Hair follicular keratinocyte (primary cell): ENCODE measurements around the gene NAV1. TPM values are rescaled to one million over a fixed set of nuclear protein-coding genes. Genes with fewer than 3 reads are reported as not detected.

ENCODE experiments used
- total RNA-seq: library from RNA; depleted of rRNA; stranded (reverse); fragments of >200 nt; gene quantifications from 2 replicates; pipeline ENCODE4 v1.2.3, GENCODE V29; 2015

Gene NAV1, protein sequence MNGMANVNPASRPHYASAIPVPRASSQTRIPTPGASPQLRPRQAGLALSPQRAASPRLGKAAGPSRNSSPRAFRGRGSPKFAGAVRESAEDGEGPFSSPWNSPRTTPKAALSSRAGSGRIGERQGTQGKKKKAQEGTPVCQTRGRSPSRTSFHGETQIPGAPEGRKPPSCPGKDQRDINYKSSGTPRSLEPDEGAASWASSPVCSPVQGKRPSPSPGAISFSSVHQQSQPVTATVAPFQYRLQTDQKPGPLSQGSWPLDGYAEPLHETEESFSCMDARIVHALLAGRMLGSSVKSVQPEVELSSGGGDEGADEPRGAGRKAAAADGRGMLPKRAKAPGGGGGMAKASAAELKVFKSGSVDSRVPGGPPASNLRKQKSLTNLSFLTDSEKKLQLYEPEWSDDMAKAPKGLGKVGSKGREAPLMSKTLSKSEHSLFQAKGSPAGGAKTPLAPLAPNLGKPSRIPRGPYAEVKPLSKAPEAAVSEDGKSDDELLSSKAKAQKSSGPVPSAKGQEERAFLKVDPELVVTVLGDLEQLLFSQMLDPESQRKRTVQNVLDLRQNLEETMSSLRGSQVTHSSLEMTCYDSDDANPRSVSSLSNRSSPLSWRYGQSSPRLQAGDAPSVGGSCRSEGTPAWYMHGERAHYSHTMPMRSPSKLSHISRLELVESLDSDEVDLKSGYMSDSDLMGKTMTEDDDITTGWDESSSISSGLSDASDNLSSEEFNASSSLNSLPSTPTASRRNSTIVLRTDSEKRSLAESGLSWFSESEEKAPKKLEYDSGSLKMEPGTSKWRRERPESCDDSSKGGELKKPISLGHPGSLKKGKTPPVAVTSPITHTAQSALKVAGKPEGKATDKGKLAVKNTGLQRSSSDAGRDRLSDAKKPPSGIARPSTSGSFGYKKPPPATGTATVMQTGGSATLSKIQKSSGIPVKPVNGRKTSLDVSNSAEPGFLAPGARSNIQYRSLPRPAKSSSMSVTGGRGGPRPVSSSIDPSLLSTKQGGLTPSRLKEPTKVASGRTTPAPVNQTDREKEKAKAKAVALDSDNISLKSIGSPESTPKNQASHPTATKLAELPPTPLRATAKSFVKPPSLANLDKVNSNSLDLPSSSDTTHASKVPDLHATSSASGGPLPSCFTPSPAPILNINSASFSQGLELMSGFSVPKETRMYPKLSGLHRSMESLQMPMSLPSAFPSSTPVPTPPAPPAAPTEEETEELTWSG (N-terminal part only)
- 33.0 and 40.2 TPM in 2 replicates for total RNA-seq

DNA sequence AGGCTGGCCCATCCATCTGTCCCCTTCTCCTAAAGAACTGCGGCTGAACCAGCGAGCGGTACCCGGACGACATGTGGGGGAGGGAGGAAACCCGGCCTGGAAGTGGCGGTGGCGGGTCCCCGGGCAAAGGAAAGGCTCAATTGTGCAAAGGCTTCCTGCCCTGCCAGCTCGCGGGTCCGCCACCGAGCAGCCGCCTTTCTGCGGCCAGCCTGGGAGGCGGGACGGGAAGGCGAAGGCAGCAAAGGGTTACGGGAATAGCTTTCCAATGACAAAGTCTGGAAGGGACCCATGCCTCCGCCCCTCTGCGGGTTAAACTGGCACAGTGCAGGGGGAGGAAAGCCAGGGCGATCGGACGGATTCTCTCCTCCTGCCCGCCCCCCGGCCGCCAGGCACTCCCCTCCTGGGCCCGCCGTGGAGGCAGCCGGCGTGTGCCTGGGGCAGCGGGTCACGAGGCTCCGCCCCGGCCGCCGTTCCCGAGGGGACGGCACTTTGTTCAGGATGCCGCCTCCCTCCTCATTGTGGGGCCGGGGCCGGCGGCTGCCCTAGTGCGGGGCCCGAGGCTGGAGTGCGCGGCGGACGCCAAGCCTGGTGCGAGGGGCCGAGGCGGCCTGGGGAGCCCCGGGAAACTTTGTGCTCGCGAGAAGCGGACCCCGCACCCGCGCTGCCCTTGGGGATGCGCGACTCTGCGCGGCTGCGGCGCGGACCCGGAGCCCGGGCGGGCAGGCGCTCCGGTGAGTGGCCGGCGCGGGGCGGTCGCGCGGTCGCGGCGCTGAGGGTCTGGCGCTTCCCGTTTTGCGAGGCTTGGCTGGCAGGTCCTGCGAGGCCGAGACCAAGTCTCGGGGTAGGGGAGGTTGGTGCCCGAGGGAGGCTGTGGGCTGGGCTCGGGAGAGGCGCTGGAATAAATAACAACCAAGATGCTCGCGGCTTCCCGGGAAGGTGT lies at the start of gene NAV1:
Gene NAV1 (plus strand): TSS at position 516 of the 940 bp plus-strand sequence. CDS start 83,758 bp downstream, outside the sequence.

DNA sequence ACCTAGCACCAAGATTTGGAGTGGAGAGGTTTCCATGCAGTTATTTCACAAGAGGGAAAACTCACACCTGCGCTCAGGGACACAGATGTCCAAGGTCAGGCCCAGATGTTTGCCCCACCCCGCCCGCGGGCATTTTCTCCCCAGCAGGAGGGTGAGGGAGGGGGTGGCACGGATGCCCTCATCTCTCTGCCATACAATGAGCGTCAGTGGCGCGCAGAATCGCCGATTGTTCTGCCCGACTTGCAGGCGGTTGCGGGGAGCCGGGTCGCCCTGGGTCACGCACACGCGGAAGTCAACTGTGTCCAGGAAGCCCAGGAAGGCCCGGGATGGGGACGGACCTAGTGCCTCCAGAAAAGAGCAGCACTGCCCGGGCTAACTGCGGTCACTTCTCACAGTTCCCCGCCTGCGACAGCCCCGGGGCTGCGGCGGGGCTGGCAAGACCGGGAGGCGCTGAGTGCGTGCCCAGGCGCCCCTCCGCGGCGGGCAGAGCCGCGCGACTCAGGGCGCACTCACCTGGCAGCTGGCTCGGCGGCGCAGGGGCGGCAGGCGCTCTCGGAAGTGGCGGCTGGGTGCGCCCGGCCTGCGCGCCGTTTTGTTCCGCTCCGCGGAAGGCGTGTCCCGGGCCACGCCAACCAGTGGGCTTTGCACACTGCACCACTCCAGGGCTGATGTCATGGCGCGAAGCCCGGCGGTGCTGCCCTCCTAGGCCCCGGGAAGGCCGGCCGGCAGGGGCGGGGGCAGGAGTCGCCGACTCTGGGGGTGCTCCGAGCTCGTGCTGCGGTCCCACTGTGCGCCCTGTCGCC lies 32.2 kb upstream of the NAV1 start, which contains the start of gene CSRP1:
Gene CSRP1 (minus strand): TSS at position 567 of the 803 bp plus-strand sequence. CDS start 10,820 bp downstream, outside the sequence.

Other genes with a start within 250 kb of the NAV1 start
- not detected in 2 replicates for gene TNNT2, start 161.4 kb upstream of the NAV1 start, total RNA-seq
- gene LAD1, start 139.8 kb upstream of the NAV1 start, total RNA-seq: 140 and 142 TPM in 2 replicates
- gene TNNI1, start 117.4 kb upstream of the NAV1 start, total RNA-seq: not detected in 2 replicates
- 79.2 and 93.4 TPM in 2 replicates for gene PHLDA3, start 69.9 kb upstream of the NAV1 start, total RNA-seq
- gene CSRP1, start 32.0 kb upstream of the NAV1 start, total RNA-seq: 317 and 323 TPM in 2 replicates